Thyroid gland (tissue), 4 donors: ENCODE data around the gene CACNA1D.

Experiments
- POLR2A ChIP-seq, 2 donors: fragments of 450-650 bp; IDR thresholded peaks; one replicate each; pipeline ENCODE4 v1.6.1; 2017; ENCODE audit warnings: antibody characterized with exemption in 2 of 2, mild to moderate bottlenecking in 2 of 2, moderate library complexity in 1 of 2
- TF ChIP-seq, protein P1 (sequence below), 6 experiments: fragments of 200-600 bp in 3 of 6; fragments of 450-650 bp in 3 of 6; sonication (generic) in 3 of 6; IDR thresholded peaks; one replicate each; pipeline ENCODE4 v1.5.1; 2016 to 2019; ENCODE audit warnings: antibody characterized with exemption in 6 of 6, mild to moderate bottlenecking in 2 of 6, inconsistent platforms in 1 of 6, moderate library complexity in 1 of 6

DNA sequence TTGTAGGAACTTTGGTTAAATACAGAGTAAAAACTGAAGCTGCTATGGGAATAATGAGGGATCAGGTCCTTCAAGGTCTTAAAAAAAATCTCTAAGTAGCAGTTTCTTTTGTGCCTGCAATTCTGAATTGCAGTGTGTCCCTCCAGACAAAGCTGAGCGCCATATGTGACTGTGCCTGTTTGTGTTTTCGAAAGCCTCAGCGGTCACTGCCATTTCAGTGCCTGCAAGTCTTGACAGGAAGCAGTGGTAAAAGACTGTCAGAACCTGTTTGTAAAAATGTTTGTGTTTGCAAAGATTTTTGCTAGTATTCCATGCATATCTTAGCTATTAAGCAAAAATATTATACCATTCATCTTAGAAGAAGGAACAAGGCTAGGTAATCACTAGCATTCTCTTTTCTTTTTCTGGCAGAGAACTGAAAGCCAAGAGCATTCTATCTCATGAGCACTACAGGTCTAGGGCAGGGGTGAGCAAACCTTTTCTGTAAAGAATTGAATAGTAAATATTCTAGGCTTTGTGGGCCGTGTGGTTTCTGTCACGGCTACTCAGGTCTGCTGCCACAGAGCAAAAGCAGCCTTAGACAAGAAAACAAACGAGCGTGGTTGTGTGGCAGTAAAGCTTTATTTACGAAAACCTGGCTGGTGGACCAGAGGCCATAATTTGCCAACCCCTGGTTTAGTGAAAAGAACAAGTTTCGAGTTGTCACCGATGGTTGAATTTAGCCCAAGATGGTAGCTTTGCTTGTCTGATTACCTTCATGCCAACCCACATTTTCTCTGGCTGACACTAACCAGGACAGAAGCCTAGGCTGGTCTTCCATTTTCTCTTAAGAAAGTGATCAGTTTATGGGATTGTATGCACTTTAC, 134.4 kb downstream of the CACNA1D start:
- TF ChIP-seq, protein P1, sequence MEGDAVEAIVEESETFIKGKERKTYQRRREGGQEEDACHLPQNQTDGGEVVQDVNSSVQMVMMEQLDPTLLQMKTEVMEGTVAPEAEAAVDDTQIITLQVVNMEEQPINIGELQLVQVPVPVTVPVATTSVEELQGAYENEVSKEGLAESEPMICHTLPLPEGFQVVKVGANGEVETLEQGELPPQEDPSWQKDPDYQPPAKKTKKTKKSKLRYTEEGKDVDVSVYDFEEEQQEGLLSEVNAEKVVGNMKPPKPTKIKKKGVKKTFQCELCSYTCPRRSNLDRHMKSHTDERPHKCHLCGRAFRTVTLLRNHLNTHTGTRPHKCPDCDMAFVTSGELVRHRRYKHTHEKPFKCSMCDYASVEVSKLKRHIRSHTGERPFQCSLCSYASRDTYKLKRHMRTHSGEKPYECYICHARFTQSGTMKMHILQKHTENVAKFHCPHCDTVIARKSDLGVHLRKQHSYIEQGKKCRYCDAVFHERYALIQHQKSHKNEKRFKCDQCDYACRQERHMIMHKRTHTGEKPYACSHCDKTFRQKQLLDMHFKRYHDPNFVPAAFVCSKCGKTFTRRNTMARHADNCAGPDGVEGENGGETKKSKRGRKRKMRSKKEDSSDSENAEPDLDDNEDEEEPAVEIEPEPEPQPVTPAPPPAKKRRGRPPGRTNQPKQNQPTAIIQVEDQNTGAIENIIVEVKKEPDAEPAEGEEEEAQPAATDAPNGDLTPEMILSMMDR (IDR thresholded peaks at IDR 0.05) = no peak
- no peak for TF ChIP-seq POLR2A (IDR thresholded peaks at IDR 0.05)
